Mammary epithelial cell (primary cell): ENCODE measurements around the gene MPDZ.

ENCODE experiments used
- EZH2 ChIP-seq: IDR thresholded peaks from 2 replicates; pipeline ENCODE4 v1.6.1; 2012; ENCODE audit warnings: low read length, inconsistent platforms, borderline replicate concordance
- TF ChIP-seq, protein P1 (sequence below), 2 donors: IDR thresholded peaks in 1 of 2; conservative IDR thresholded peaks in 1 of 2; 2 replicates each; pipeline ENCODE4 v1.5.1; 2011 to 2012; ENCODE audit warnings: inconsistent platforms in 2 of 2, low read length in 2 of 2, mild to moderate bottlenecking in 2 of 2, control low read depth in 1 of 2, low read depth in 1 of 2; ENCODE audit not compliant: insufficient read depth in 1 of 2; ENCODE audit errors: extremely low read depth in 1 of 2

DNA sequence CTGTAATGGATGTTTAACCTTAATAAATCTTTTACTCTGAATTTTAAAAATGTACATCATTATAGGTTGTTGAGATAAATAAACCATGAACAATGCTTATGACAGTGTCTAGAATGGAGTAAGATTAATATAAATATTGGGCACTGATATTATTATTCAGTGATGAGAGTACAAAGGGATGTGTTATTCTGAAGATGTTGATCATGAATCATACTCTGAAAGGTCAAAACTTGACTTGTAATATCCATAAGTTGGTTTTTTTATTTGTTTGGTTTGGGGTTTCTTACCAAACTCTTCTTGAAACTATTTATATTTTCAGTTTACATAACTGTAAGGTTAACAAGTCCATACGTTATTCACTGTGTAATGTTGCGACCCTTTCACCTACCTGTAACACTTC is 163.2 kb downstream of the MPDZ start:
- TF ChIP-seq, protein P1, sequence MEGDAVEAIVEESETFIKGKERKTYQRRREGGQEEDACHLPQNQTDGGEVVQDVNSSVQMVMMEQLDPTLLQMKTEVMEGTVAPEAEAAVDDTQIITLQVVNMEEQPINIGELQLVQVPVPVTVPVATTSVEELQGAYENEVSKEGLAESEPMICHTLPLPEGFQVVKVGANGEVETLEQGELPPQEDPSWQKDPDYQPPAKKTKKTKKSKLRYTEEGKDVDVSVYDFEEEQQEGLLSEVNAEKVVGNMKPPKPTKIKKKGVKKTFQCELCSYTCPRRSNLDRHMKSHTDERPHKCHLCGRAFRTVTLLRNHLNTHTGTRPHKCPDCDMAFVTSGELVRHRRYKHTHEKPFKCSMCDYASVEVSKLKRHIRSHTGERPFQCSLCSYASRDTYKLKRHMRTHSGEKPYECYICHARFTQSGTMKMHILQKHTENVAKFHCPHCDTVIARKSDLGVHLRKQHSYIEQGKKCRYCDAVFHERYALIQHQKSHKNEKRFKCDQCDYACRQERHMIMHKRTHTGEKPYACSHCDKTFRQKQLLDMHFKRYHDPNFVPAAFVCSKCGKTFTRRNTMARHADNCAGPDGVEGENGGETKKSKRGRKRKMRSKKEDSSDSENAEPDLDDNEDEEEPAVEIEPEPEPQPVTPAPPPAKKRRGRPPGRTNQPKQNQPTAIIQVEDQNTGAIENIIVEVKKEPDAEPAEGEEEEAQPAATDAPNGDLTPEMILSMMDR (conservative IDR thresholded peaks at IDR 0.05 in 1 of 2, IDR thresholded peaks at IDR 0.05 in 1 of 2; ENCODE audit: extremely low read depth in 1 of 2, insufficient read depth in 1 of 2, low read depth in 1 of 2, low read length in 2 of 2): no peak
- no peak for TF ChIP-seq EZH2
